ENCODE results near the gene LARP1B. TPM values are rescaled to one million over a fixed set of nuclear protein-coding genes. Genes with fewer than 3 reads are reported as not detected.
"Not testable (repeated sequence)": the region's sequence is repeated elsewhere in the genome, so short reads cannot be mapped to it uniquely, and the experiment has no call there.

The LARP1B gene
- total RNA-seq, 2 experiments from 2014 or later, result 13.5 to 16.9 TPM

DNA sequence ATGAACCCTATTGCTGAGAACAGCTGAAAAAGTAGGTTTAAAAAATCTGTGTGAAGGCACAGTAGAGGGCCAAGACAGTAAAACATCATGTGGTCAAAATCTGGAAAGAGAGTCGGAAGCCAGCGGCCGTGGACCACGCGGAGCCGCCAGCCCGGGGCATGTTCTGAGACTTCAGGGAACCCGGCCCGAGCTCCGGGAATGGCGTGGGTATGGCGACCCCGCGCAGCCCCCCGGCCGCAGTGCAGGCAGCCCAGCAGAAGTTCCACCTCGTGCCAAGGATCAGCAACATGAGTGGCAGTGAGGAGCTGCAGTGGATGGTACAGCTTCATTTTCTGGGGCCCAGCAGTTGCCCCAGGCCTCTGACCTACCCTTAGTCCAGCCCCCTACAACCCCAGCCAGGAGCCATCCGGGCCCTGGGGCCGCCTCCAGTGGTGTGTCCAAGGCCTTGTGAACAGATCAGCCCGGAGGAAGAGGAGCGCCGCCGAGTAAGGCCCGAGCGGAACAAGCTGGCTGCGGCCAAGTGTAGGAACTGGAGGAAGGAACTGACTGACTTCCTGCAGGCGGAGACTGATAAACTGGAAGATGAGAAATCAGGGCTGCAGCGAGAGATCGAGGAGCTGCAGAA is 94.2 kb downstream of the LARP1B start:
- ChIA-PET POLR2A (no interaction called here), CTCF (no interaction called here)
- H3K27ac Mint-ChIP-seq, result no peak overlapping the region
- peaks cover 3% of the 10 kb centered on the region for H3K9me3 Mint-ChIP-seq
- DNase-seq, result no peak
- no peak overlapping the region for H3K4me3 Mint-ChIP-seq
- H3K4me1 Mint-ChIP-seq, result no peaks in the 10 kb centered on the region
- peaks cover 6% of the 10 kb centered on the region for H3K36me3 Mint-ChIP-seq (ENCODE audit: low read depth)
- H3K27me3 Mint-ChIP-seq, result no peaks in the 10 kb centered on the region

DNA sequence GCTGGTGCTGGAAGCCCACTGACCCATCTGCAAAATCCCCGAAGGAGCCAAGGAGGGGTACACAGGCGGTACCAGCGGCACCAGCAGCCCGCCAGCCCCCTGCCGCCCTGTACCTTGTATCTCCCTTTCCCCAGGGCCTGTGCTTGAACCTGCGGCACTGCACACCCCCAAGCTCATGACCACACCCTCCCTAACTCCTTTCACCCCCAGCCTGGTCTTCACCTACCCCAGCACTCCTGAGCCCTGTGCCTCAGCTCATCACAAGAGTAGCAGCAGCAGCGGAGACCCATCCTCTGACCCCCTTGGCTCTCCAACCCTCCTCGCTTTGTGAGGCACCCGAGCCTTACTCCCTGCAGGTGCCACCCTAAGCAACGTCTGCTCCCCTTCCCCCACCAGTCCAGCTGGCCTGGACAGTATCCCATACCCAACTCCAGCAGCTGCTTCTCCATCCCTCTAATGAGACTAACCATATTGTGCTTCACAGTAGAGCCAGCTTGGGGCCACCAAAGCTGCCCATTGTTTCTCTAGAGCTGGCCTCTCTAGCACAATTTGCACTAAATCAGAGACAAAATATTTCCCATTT is 94.9 kb downstream of the LARP1B start:
- no peak overlapping the region for H3K27ac Mint-ChIP-seq
- no peaks in the 10 kb centered on the region for H3K4me1 Mint-ChIP-seq
- DNase-seq, result no peak
- H3K36me3 Mint-ChIP-seq (ENCODE audit: low read depth), result peaks cover 6% of the 10 kb centered on the region
- H3K9me3 Mint-ChIP-seq, result peaks cover 3% of the 10 kb centered on the region
- ChIA-PET POLR2A (no interaction called here), CTCF (no interaction called here)
- no peak overlapping the region for H3K4me3 Mint-ChIP-seq
- H3K27me3 Mint-ChIP-seq, result no peaks in the 10 kb centered on the region

DNA sequence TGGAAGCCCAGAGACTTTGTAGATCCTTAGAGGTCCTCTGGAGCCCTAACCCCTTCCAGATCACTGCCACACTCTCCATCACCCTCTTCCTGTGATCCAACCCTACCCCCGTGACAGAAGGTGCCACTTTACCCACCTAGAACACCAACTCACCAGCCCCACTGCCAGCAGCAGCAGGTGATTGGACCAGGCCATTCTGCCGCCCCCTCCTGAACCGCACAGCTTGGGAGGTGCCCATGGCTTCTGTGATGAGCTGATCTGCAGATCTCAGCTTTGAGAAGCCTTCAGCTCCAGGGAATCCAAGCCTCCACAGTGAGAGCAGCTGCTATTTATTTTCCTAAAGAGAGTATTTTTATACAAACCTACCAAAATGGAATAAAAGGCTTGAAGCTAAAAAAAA is 95.4 kb downstream of the LARP1B start:
- not testable (repeated sequence) for H3K36me3 Mint-ChIP-seq (ENCODE audit: low read depth)

DNA sequence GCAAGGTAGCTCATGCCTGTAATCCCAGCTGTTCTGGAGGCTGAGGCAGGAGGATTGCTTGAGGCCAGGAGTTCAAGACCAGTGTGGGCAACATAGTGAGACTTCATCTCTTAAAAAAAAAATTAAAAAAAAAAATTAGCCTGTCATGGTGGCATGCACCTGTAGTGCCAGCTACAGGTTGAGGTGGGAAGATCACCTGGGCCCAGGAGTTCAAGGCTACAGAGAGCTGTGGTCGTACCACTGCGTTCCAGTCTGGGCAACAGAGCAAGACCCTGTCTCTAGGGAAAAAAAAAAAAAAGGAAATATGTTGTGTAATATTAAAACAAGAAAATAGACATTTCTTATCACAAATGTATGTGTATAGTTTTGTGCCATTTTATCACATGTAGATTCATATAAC is 97.8 kb downstream of the LARP1B start:
- Mint-ChIP-seq H3K4me1 (no peaks in the 10 kb centered on the region), H3K9me3 (peaks cover 3% of the 10 kb centered on the region), H3K27ac (no peak overlapping the region), H3K27me3 (no peaks in the 10 kb centered on the region), H3K36me3 (ENCODE audit: low read depth) (peaks cover 6% of the 10 kb centered on the region), H3K4me3 (no peak overlapping the region)
- ChIA-PET POLR2A (no interaction called here), CTCF (no interaction called here)
- DNase-seq, result no peak

More for the DNA sequence above, 95.4 kb downstream of the LARP1B start:
- H3K27me3 Mint-ChIP-seq, H3K4me1 Mint-ChIP-seq, H3K9me3 Mint-ChIP-seq, CTCF ChIA-PET, H3K27ac Mint-ChIP-seq, POLR2A ChIA-PET, H3K4me3 Mint-ChIP-seq, DNase-seq: not testable (repeated sequence)

DNA sequence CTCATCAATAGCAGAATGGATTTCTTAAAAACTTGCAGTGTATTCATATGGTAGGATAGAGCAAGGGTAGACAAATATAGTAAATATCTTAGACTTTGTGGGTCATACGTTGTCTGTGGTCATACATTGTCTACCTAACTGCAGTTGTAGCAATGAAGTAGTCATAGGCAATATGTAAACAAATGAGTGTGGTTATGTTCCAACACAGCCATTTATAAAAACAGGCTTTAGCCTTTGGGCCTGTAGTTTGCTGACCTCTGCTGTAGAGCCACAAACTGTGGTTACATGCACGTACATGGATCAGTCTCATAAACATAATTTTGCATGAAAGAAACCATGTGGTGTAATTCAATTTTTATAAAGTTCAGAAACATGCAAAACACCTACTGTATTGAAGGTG is 98.9 kb downstream of the LARP1B start:
- no peaks in the 10 kb centered on the region for H3K4me1 Mint-ChIP-seq
- peaks cover 6% of the 10 kb centered on the region for H3K36me3 Mint-ChIP-seq (ENCODE audit: low read depth)
- CTCF ChIA-PET, result no interaction called here
- peaks cover 3% of the 10 kb centered on the region for H3K9me3 Mint-ChIP-seq
- POLR2A ChIA-PET, result no interaction called here
- H3K27me3 Mint-ChIP-seq, result no peaks in the 10 kb centered on the region
- H3K4me3 Mint-ChIP-seq, result no peak overlapping the region
- no peak overlapping the region for H3K27ac Mint-ChIP-seq
- no peak for DNase-seq

DNA sequence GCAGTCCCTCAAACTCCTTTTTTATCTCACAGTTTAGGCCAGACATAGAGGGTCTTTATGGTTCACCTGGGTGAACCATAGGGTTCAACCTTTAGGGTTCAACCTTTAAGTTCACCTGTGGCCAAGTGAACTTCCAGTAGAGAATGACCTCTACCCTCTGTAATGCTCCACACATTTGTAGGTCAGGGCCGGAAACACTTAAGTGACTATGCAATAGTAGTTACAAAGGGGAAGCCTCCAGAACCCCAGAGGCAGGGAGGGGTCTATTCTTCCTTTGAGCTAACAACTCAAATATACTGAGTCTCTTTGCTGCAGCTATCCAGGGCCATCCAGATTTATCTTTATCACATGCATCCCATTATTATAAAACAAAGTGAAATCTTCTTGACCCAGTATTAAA is 100.0 kb downstream of the LARP1B start:
- no peak for DNase-seq
- no peaks in the 10 kb centered on the region for H3K4me1 Mint-ChIP-seq
- no peaks in the 10 kb centered on the region for H3K9me3 Mint-ChIP-seq
- H3K36me3 Mint-ChIP-seq (ENCODE audit: low read depth), result peaks cover 4% of the 10 kb centered on the region
- no peak overlapping the region for H3K4me3 Mint-ChIP-seq
- ChIA-PET POLR2A (no interaction called here), CTCF (no interaction called here)
- H3K27ac Mint-ChIP-seq, result no peak overlapping the region
- no peaks in the 10 kb centered on the region for H3K27me3 Mint-ChIP-seq

DNA sequence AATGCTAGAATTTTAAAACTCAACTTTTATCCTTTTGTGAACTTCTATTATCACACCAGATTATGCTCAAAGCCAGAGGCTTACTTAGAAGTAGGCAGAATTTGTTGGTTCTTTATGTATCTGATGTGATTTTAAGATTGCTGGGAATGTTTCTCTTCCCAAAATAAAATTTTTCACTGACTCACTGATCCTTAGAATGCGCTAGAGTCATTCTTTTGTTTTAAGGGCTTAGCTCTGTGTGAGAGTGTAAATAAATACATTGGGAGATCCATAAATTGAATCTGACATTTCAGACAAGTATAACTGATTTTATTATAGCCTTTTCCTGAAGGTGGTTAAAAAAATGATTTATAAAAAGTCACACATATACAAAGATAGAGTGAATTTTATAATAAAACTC is 101.3 kb downstream of the LARP1B start:
- Mint-ChIP-seq H3K27me3 (no peaks in the 10 kb centered on the region), H3K9me3 (no peaks in the 10 kb centered on the region), H3K36me3 (ENCODE audit: low read depth) (no peaks in the 10 kb centered on the region), H3K27ac (no peak overlapping the region), H3K4me3 (no peak overlapping the region), H3K4me1 (no peaks in the 10 kb centered on the region)
- CTCF ChIA-PET, result no interaction called here
- no peak for DNase-seq
- POLR2A ChIA-PET, result no interaction called here

DNA sequence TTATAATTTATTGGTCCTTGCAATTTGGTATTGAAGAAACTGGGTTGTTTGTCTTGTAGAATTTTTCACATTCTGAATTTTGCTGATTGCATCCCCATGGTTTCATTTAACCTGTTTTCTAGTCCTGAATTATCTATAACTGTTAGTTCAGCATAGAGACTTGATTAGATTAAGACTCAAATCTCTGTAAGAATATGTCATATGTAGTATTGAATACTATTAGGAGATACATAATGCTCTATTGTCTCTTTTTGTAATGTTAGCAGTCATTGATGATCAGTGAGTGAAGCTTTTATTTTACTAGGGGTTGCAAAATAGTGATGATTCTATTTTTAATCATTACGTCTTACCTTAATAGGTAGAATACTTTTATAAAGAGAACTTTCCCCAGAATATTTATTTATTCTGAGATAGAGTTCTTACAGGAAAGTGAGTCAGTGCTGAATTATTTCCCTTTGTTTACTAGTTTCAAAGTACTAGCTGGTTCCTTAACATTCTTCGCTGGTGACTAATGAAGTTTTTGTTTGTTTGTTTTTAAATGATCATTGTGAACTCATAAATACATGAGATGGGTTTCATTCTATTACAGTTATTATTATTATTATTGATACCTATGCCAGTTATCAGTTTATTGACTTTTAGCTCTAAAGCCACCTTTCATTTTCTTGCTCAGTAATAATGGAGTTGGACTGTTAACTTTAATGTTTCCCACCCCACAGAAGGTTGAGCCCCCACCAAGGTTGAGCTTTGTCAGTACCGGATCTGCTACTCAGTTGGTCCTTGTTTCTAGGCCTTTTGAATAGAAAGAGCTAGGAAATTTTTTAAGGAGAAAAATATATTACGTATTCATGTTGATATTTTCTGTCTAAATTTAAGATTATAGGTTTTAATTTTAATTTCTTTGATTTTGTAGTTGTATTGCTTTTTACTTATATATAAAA is 102.3 kb downstream of the LARP1B start:
- POLR2A ChIA-PET, result no interaction called here
- no peaks in the 10 kb centered on the region for H3K27me3 Mint-ChIP-seq

DNA sequence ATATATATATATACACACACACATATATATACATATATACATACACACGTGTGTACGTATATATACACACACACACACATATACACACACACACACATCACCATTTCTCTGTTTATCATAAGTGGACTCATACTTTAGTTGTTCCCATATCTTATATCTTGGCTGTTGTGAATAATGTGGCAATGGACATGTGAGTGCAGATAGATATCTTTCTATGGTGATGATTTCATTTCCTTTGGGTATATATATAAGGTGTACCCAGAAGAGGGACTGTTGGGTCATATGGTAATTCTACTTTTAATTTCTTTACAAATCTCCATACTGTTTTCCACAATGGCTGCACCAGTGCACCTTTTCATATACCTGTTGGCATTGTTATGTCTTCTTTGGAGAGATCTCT is 105.9 kb downstream of the LARP1B start:
- Mint-ChIP-seq H3K27ac (no peak overlapping the region), H3K36me3 (ENCODE audit: low read depth) (no peaks in the 10 kb centered on the region), H3K4me3 (no peak overlapping the region), H3K9me3 (no peaks in the 10 kb centered on the region), H3K4me1 (no peaks in the 10 kb centered on the region), H3K27me3 (no peaks in the 10 kb centered on the region)
- no peak for DNase-seq
- POLR2A ChIA-PET, result no interaction called here
- CTCF ChIA-PET, result no interaction called here

More for the DNA sequence above, 102.3 kb downstream of the LARP1B start:
- no peak for DNase-seq
- Mint-ChIP-seq H3K36me3 (ENCODE audit: low read depth) (no peaks in the 10 kb centered on the region), H3K4me1 (no peaks in the 10 kb centered on the region), H3K27ac (no peak overlapping the region), H3K9me3 (no peaks in the 10 kb centered on the region), H3K4me3 (no peak overlapping the region)
- CTCF ChIA-PET, result no interaction called here

DNA sequence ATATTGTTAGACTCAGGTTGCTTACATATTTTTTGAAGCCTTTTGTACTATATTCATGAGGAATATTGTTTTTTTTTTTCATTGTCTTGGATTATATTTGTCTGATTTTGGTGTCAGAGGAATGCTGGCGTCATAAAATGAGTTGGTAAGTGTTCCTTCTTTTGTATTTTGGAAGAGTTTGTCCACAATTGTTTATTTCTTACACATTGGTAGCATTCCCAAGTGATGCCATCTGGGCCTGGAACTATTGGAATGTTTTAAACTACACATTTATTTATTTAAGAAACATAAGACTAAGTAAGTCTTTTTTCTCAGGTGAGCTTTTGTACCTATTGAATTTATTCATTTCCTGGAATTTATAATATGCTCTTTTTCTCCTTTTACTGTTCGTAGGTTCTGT is 107.6 kb downstream of the LARP1B start:
- Mint-ChIP-seq H3K36me3 (ENCODE audit: low read depth) (no peaks in the 10 kb centered on the region), H3K27ac (no peak overlapping the region), H3K9me3 (no peaks in the 10 kb centered on the region), H3K4me3 (no peak overlapping the region), H3K27me3 (no peaks in the 10 kb centered on the region), H3K4me1 (no peaks in the 10 kb centered on the region)
- no peak for DNase-seq
- ChIA-PET POLR2A (no interaction called here), CTCF (no interaction called here)

DNA sequence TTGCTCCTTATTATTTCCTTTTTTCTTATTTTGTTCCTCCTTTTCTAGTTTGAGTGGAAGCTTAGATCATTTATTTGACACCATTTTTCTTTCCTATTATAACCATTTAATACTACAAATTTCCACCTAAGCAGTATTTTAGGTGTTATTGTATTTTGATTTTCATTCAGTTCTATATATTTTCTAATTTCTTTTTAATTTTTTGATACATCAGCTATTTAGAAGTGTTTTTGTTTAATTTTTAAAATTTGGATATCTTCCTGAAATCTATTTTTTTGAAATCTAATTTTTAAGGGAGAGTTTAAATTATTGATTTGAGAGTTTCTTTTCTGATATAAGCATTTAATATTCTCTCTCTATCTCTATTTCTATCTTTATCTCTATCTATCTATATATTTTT is 108.1 kb downstream of the LARP1B start:
- no peaks in the 10 kb centered on the region for H3K4me1 Mint-ChIP-seq
- no peaks in the 10 kb centered on the region for H3K9me3 Mint-ChIP-seq
- no peak overlapping the region for H3K4me3 Mint-ChIP-seq
- ChIA-PET CTCF (no interaction called here), POLR2A (no interaction called here)
- H3K27ac Mint-ChIP-seq, result no peak overlapping the region
- DNase-seq, result no peak
- H3K36me3 Mint-ChIP-seq (ENCODE audit: low read depth), result no peaks in the 10 kb centered on the region
- no peaks in the 10 kb centered on the region for H3K27me3 Mint-ChIP-seq

DNA sequence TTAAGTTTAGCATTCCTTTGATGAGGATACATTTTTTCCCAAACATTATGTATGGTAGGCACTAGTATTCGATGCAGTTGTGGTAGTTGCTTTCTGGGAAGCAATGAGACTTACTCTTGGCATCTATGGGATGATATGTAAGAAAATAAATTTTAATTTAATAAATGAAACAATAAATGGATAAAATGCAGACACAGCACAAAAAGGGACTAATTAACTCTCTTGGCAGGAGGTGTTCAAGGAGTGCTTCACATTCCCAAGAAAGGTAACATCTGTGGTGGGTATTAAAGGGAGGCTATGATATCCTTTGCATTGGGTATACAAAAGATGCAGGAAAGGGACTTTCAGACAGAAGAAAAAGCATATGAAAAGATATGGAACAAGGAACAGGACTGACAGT is 115.5 kb downstream of the LARP1B start:
- ChIA-PET POLR2A (no interaction called here), CTCF (no interaction called here)
- no peak overlapping the region for H3K27ac Mint-ChIP-seq
- DNase-seq, result no peak
- H3K4me1 Mint-ChIP-seq, result peaks cover 4% of the 10 kb centered on the region
- no peaks in the 10 kb centered on the region for H3K36me3 Mint-ChIP-seq (ENCODE audit: low read depth)
- no peaks in the 10 kb centered on the region for H3K9me3 Mint-ChIP-seq
- H3K27me3 Mint-ChIP-seq, result no peaks in the 10 kb centered on the region
- no peak overlapping the region for H3K4me3 Mint-ChIP-seq

DNA sequence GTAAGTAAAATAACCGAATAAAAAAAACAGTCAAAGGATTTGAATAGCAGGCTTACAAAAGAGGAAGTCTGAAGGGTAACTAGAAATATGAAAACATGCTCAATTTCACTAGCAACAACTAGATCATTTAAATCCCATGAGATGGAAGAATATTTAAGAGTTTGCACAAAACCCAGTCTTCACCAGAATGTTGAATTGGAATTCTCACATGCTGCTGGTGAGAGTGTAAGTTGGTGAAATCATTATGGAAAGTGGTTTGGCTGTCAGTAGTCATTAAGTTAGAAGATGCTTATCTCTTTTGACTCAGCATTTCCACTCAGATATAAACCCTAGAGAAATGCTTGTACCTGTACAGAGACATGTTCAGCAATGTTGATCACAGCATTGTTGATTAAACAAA is 116.4 kb downstream of the LARP1B start:
- Mint-ChIP-seq H3K4me3 (no peak overlapping the region), H3K27me3 (no peaks in the 10 kb centered on the region), H3K27ac (no peak overlapping the region), H3K4me1 (peaks cover 4% of the 10 kb centered on the region), H3K36me3 (ENCODE audit: low read depth) (no peaks in the 10 kb centered on the region), H3K9me3 (no peaks in the 10 kb centered on the region)
- DNase-seq, result no peak
- CTCF ChIA-PET, result no interaction called here
- POLR2A ChIA-PET, result no interaction called here

DNA sequence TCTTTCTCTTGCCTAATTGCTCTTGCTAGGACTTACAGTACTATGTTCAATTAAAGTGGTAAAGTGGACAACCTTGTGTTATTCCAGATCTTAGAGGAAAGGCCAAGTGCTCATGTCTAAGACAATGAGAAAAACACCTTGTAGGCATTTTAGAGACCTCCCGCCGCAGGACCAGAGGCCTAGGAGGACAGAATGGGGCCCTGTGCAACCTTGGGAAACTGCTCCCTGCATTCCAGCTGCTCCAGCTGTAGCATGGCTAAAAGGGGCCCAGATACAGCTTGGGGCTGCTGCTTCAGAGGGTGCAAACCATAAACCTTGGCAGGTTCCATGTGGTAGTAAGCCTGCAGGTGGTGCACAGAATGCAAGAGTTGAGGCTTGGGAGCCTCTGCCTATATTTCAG is 125.5 kb downstream of the LARP1B start:
- no peak overlapping the region for H3K27ac Mint-ChIP-seq
- H3K36me3 Mint-ChIP-seq (ENCODE audit: low read depth), result peaks cover 2% of the 10 kb centered on the region
- H3K4me3 Mint-ChIP-seq, result no peak overlapping the region
- POLR2A ChIA-PET, result no interaction called here
- H3K27me3 Mint-ChIP-seq, result no peaks in the 10 kb centered on the region
- H3K4me1 Mint-ChIP-seq, result peaks cover 13% of the 10 kb centered on the region
- no peaks in the 10 kb centered on the region for H3K9me3 Mint-ChIP-seq
- CTCF ChIA-PET, result no interaction called here
- no peak for DNase-seq
